ENCODE measurements around the gene PITHD1.
"Not testable (repeated sequence)": the region's sequence is repeated elsewhere in the genome, so short reads cannot be mapped to it uniquely, and the experiment has no call there.

Gene PITHD1

DNA sequence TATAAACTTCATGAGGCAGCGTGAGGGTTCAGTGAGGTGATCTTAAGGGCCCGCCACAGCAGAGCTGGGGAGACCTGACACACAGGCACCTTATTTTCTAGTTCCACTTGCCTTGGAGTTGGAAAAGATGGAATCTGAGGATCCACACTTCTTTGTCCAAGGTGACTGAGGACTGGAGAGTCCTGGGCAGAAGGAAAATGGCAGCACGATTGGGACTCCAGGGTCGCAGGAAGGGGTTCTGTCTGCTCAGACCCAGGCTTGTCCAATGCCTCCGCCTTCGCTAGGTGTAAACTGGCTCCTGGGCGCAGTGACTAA, 21.0 kb downstream of the PITHD1 start:
- no peak for DNase-seq (ENCODE audit: low read depth)

DNA sequence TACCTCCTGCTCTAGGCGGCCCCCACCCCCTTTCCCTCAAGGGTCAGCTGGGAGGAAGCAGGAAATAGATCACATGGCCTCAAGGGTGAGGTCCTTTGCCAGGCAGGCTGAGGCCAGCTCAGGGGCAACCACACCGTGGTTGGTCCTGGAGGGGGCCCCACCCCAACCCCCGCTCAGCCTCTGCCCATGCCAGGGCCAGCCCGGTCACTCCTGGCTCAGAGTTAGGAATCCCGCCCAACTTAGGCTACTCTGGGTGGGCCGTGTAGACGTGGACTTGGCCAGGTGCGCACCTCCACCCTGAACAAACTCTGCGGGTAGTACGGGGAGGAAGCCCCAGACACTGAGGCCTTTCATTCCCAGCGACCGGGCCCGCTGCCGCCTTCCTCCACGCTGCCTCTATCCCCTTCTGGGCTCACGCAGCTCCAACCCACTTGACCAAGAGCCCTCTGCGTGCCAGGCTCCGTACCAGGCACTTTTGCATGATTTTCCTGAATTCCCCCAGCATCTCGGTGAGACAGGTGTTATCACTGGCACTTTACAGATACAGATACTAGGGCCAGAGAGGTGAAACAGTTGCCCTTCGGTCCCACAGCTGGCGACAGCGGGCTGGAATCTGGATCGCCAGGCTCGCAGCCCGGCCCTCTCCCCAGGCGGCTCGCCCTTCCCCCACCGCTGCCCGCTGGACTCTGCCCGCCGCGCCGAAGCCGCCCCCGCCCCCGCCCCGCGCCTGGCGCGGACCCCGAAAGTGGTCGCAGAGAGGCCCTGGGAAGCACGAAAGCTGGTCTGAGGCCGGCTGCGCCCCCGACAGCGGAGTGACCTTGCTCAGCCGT, 21.6 kb downstream of the PITHD1 start:
- DNase-seq (ENCODE audit: low read depth): no peak

- peak; percentile 97 for DNase-seq (ENCODE audit: low read depth)
These were observed 22.5 kb downstream of the PITHD1 start, which contains the start of gene GALE for GRCh38 chr1:23800400-23801337. TSS of gene GALE (minus strand) at chr1:23800754. CDS start at chr1:23799007, 1,747 bp downstream.

DNA sequence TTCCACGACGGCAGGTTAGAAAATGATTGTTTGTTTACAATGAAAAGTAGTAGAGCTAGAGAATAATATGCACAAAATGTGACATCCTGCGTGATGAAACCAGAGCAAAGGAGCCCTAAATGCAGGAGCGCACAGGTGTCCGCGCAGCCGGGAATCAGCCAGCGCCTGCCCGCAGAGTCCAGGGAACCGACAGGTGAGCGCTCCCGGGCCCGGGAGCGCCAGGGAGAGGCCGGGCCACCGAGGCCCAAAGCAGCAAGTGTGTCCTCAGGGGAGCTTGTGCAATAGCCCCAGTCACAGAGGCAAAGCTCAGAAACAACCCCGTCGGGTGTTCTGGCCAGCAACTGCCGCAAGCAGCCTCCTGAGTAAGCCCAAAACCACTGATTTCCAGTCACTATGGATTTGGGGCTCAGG, 23.1 kb downstream of the PITHD1 start:
- no peak for DNase-seq (ENCODE audit: low read depth)

DNA sequence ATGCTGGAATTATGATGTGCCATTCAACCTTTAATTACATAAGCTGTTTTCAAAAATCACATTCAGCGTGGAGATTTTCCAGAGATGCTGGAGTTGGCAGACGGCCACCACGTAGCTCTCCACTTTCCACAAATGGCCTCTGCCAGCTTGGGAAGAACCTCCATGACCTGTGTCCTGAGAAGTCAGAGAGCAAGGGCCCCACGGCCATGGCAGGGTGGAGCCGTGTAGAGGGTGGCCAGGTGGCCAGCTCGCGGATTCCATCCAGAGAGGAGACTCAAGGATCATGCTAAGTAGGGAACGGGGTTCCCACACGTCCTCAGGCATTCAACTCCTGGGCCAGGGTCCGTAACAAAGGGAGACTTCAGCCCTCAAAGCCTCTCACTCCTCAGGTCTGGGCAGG, 23.7 kb downstream of the PITHD1 start:
- no peak for DNase-seq (ENCODE audit: low read depth)

- not testable (repeated sequence) for DNase-seq (ENCODE audit: low read depth)
These were observed 24.7 kb downstream of the PITHD1 start for GRCh38 chr1:23802809-23803342.

GRCh38 chr1:23803674-23804073, 25.5 kb downstream of the PITHD1 start:
- DNase-seq (ENCODE audit: low read depth): no peak

DNA sequence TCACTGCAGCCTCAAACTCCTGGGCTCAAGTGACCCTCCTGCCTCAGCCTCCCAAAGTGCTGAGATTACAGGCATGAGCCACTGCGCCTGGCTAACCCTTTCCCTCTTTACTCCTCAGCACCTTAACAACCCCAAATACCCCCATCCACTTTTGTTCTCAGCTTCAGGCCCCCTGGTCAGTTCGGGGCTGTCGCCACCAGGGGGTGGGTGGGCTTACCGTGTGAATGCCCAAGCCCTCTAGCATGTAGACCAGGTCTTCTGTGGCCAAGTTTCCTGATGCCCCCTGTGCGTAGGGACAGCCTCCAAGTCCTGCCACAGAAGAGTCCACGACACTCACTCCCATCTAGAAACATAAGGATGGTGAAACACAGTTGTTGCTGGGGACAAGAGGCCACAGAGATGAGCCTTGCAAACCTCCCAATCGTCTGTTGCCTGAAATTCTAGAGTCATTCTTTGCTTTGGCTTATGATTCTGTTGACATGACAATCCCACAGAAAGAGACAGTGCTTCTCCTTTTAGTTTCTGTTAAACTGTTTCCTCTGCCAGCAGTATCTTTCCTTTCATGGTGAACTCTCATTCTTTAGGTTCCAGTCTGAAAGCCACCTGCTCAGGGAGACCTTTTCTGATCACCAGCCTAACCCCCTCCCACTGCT, 26.1 kb downstream of the PITHD1 start:
- no peak for DNase-seq (ENCODE audit: low read depth)

DNA sequence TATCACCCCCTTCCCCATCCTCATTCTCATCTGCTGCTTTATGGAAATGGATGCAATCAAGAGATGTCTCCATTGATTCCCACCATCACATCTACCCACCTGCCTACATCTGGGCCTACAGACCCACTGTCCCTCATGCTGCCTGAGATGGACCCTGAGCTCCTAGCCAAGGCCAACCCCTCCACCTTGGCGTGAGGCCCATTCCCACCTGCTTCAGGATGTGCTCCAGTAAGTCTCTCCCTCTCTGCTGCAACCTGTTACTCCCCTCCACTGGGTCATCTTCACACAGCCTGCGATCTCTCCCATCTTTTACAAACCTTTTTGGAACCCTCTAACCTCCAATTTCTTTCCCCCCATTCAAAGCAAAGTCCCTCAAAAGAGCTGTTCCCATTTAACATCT, 26.8 kb downstream of the PITHD1 start:
- no peak for DNase-seq (ENCODE audit: low read depth)

DNA sequence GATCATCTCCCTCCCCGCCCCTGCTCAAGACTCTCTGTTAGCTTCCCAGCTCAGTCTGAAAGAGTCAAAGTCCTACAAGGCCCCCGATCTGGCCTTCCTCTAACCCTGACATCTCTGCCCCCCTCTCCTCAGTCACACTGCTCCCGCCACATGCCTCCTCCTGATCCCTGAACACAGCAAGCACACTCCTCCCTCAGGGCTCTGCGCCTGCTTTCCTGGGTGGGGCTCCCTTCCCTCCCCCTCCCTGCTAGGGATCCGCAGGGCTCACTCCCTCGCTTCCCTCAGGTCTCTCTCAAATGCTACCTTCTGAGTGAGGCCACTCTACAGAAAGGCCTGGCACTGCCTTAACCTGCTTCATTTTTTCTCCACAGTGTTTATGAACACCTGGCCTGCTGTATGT, 28.1 kb downstream of the PITHD1 start:
- no peak for DNase-seq (ENCODE audit: low read depth)

- no peak for DNase-seq (ENCODE audit: low read depth)
These were observed 29.2 kb downstream of the PITHD1 start for GRCh38 chr1:23807453-23807852.

GRCh38 chr1:23809751-23810171, 31.5 kb downstream of the PITHD1 start:
- peak; percentile 65 for DNase-seq (ENCODE audit: low read depth)

DNA sequence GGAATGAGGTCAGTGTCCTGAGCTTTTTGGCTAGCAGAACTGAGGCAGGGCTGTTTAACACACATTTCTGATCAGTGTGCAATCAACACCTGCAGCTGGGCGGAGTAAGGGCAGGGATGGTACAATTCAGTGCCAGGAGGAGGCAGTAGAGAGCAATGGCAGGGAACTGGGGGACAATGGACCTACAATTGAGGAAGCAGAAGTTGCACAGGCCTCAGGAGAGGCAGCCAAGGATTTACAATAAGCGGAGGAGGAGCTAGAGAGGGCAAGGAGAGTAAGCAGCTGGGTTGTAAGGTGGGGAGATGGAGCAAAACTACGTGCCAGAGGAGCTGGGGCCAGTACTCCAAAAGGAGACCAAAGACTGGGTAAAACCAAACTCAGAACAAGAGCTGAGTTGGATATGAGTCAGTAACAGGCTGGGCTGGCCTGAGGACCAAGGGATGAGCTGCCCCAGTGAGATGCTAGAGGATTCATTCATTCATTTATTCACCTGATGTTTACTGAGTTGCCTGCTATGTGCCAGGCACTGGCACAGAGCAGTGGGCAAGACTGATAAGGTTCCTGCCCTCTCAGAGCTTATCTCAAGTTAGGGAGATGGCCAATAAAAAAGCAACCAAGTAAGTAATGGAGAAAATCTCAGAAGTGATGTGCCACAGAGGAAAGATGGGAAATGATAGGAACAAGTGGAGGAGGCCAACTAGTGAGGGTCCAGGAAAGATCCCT, 32.8 kb downstream of the PITHD1 start:
- no peak for DNase-seq (ENCODE audit: low read depth)

DNA sequence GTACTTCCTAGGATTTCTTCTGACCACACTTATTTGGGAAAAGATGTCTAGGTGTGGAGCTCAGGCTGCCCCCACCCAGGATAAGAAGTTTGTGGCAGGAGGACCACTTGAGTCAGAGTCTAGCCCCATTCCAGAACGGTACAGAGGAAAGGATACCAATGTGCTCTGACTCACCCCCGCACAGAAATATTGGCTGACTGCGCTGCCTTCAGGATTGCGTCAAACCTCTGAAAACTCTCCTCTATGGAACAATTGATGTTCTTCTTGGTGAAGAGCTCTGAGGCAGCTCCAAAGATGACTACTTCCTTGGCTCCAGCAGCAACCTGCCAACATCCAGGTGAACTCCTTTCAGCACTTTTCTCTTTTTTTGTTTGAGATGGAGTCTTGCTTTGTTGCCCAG, 35.8 kb downstream of the PITHD1 start:
- DNase-seq (ENCODE audit: low read depth): no peak

DNA sequence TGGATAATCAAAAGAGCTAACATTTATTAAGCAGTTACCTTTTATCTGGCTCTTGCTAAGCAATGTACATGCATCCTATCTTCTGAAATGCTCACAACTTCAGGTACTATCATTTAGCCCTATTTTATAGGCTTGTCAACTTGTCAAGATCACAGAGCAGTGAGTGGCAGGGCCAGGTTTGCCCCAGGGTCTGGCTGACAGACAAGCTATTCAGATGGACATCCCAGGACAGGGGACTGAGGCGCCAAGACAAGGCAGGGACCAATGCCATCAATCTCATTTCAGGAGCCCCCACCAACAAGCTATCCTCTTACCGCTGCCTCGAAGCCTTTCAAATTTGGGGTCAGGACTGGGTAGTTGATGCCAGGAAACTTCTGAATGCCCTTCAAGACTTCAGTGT, 38.1 kb downstream of the PITHD1 start:
- no peak for DNase-seq (ENCODE audit: low read depth)

DNA sequence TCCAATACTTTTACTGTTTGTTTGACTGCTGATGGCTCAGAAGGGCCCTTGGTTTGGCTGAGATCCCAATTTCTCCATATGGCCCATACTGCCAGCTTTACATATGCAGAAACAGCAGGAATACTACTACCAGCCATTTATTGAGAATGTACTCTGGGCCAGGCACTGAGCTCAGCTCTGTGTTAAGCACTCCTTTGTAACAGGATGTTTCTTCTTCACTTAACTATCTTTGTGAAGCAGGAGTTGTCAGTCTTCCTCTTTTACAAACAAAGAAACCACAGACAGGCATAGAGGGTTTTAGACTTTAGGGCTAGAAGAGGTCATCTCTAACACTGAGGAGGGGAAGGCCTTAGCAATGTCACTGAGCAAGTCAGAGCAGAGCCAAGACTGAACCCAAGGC, 38.7 kb downstream of the PITHD1 start:
- DNase-seq (ENCODE audit: low read depth): no peak

GRCh38 chr1:23817633-23818032, 39.4 kb downstream of the PITHD1 start:
- no peak for DNase-seq (ENCODE audit: low read depth)

GRCh38 chr1:23823767-23824166, 45.5 kb downstream of the PITHD1 start:
- DNase-seq (ENCODE audit: low read depth): no peak

DNA sequence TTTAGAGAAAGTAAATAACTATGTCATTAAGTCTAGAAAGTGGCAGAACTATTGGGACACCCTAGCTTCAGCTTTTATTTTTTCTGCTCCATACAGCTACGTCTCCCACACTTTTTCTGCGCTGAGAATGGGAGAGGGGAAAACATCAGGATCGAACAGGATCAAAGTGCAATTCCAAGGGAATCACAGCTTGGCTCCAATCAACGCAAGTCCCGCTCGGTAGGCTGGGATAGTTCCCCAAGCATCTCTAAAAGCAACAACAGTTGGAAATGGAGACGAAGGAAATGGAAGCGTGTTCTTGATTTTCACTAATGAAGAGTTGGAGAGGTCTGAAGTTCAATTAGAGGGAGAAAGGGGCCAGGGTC, 46.5 kb downstream of the PITHD1 start:
- no peak for DNase-seq (ENCODE audit: low read depth)

DNA sequence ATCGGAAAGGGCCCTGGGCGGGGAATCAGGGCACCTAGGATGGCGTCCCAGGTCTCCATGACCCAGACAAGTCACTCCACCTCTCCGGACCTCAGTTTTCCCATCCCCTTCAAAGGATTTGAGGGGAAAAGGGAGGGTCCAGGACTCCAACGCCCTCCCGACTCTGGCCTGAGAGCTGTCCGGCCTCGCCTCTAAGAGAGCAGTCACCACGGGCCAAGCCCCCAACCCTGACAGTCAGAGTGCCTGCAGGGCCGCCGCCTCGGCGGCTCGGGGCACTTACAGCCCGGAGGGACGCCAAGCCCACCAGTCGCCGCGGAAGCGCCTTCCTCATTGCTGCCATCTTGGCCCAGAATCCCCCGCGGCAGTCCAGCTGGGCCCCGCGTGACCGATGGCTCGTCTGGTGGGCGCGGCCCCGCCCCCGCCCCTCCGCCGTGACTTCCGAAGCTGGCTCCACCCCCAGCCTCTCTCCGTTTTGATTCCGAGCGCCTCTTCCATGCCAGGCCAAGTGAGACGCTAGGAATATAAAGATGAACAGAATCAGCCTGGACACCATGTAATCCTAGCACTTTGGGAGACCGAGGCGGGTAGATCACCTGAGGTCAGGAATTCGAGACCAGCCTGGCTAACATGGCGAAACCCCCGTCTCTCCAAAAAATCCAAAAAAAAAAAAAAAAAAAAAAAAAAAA, 47.0 kb downstream of the PITHD1 start, which contains the start of gene HMGCL:
TSS of gene HMGCL (minus strand) at position 354 of the 686 bp plus-strand sequence. CDS start at position 340, 14 bp downstream.
- DNase-seq (ENCODE audit: low read depth): peak; percentile 83

All from activated T-helper 9 cell treated with anti-CD3 and anti-CD28 coated beads, Interleukin-2, amount 50 U/mL, for 16 hours (primary cell).